Measurements from ENCODE around the gene PIP5K1B.
"Not testable (repeated sequence)": the region's sequence is repeated elsewhere in the genome, so short reads cannot be mapped to it uniquely, and the experiment has no call there.

Gene PIP5K1B

GRCh38 chr9:68964102-68964541 is 259.1 kb downstream of the PIP5K1B start:
- no peak for DNase-seq

DNA sequence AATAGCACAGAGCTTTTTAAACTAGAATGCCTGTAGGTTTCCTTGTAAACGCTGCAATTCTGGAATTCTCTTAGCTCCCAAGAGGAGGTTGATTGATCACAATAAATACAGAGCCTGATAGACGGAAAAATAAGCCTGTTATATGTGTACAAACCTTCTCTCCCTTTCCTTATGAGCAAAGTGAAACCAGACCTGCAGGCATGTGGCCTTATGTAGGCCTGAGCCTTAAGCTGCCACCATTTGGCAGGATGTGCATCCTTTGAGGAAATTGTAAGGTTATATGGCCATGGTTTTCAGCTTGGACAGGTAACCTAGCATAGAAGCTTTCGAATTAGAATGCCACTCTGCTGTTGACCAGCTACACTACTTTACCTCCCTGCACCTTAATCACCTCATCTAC is 259.7 kb downstream of the PIP5K1B start:
- no peak for DNase-seq

DNA sequence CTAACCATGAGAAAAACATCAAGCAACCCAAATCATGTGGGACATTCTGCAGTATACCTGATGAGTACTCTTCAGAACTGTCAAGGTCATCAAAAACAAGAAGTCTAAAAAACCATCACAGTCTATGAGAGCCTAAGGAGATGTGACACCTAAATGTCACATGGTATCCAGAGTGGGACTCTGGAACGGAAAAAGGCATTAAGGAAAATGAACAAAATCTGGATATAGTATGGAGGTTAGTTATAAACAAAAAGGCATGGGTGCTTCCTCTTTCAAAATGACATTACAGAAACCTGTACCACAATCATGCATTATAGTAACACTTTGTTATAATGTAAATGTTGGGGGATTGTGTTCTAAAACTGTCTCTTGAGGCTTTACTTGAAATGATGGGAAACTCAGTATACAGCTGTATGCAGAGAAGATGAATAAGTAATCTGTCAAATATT is 261.5 kb downstream of the PIP5K1B start:
- no peak for DNase-seq

DNA sequence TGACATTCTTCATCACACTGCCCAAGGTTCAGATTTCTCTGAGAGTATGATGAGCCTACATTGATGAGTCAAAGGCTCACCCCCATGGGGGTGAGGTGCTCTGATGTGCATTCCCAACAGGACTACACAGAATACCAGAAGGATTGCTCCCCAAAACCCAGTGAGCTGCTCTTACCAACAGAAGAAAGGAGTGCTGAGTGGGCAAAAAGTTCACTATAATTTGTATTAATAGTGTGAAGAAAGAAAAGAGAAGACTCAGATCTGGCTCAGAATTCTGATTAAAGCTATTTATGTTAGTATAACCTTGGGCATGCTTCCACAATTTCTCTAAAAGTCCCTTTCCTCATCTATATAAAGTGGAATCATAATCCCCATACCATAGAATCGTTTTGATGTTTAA is 262.8 kb downstream of the PIP5K1B start:
- no peak for DNase-seq

- no peak for DNase-seq
Measured at GRCh38 chr9:68969538-68969937, 264.5 kb downstream of the PIP5K1B start.

DNA sequence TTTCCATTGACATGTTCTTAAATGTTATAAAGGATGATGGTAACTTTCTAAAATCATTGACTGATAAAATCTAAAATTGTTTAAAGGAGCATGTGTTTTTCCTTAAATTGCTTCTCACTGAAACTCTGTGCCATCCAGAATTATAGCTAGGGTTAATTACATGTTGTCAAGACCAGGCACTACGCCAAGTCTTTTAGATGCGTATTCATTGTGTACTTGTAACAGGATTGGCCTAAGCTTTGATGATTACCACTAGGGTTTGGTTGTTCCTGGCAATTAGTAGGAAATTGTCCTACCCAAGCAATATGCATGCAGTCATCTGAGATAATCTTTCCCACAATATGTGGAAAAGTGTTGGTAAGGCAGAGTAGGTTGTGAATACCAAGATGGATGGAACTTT is 265.1 kb downstream of the PIP5K1B start:
- DNase-seq: no peak

- DNase-seq: no peak
Measured at GRCh38 chr9:68973619-68974018, 268.6 kb downstream of the PIP5K1B start.

DNA sequence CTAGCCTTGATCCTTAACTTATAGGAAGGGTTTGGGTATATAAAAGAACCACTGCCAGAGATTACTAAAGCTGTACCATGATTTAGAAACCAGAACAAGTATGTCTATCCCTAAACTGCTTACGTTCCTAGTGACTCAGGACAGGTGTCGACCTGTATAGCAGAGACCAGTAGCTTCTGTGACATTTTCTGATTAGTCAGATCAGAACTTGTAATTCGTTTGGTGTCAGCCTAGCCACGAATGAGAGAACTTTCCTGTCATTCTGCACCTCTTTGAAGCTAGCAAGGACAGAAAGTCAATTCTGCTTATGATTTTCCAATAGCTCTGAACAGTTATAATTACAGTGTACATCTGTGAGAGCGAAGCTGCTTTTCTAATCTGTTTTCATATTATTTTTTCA is 269.4 kb downstream of the PIP5K1B start:
- DNase-seq: no peak

DNA sequence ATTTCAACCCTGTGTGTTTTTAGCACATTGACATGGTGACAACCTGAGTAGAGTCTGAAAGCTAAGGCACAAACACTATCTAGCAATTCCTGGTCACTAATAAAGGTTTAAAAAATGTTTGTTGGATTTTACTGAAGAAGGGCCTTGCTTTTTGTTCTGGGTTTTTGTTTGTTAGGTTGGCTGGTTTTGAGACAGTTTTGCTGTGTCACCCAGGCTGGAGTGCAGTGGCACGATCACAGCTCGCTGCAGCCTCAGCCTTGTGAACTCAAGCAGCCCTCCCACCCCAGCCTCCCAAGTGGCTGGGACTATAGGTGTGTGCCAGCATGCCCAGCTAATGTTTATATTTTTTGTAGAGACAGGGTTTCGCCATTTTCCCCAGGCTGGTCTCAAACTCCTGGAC is 269.9 kb downstream of the PIP5K1B start:
- peak in 1 of 3 donors; percentile 21 for DNase-seq

DNA sequence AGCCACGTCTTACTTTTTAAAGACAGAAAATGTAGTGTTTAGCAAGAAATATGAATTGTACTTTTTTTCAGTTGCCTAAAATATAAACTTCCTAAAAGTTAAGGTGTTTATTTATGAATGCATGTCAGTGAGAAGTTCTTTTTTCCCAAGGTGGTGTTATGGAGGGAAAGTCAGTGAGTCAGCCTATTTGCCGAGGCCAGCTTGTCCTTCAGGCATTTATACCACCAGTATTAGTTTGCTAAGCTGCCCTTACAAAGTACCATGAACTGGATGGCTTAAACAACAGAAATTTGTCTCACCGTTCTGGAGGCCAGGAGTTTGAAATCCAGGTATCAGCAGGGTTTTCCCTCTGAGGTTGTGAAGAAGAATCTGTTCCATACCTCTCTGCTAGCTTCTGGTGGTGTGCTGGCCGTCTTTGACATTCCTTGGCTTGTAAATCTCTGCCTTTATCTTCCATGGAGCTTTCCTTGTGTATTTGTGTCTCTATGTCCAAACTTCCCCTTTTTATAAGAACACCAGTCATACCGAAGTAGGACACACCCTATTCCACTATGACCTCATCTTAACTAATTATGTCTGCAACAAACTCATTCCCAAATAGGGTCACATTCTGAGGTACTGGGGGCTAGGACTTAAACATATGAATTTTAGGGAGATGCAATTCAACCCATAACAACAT is 270.5 kb downstream of the PIP5K1B start:
- peak; percentile 50 to 77 (median 77) for DNase-seq

DNA sequence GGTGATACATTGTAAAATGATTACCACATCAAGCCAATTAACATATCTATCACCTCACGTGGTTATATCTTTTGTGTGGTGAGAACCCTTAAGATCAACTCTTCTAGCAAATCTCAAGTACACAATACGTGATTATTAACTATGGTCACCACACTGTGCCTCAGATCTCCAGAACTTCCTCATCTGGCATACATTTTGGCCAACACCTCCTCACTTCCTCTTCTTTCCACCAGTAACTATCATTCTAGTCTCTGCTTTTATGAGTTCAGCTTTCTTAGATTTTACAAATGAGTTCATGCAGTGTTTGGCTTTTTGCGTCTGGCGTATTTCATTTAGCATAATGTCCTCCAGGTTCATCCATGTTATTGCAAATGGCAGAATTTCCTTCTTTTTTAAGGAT is 273.0 kb downstream of the PIP5K1B start:
- DNase-seq: peak; percentile 61 to 80 (median 77)

GRCh38 chr9:68978501-68978900 is 273.5 kb downstream of the PIP5K1B start:
- DNase-seq: no peak

DNA sequence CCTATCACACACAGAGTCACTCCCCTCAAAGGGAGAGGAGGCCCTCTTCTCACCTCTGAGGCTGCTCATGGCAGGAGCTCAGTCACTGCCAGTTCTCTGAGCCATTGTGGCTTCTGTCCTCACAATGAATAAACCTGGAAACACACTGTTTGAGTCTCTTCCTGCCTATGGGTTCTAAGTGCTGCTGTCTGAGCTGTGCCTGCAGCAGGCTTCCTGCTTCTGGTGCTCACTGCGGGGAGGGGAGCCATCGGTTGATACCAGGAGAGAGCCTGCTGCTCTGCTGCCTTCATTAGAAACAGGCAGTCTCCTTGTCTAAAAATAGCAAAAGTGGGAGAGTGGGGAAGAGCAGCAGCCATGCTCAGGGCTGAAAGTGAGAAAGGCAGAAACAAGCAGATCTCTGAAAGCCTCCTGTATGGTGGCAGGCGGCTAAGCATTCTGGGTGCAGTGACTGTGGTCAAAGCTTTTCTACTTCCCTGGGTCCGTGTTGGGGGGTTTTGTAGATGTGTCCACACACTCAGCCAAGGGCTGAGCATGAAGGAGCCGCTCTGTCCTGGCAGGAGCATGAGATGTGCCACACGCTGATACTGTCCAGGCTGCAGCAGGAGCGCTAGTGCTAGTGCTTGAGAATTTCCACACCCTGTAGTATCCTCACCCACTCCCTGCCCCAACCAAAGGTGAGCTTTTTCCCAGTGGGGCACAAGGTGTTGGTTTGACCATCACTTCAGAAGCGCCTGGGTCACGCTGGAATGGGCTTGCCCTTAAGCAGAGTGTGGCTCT is 274.7 kb downstream of the PIP5K1B start:
- DNase-seq: no peak

- peak; percentile 34 to 40 (median 37) for DNase-seq
Measured at GRCh38 chr9:68980341-68980914, 275.4 kb downstream of the PIP5K1B start.

GRCh38 chr9:68981789-68982188 is 276.7 kb downstream of the PIP5K1B start:
- DNase-seq: no peak

GRCh38 chr9:68983008-68983411 is 278.0 kb downstream of the PIP5K1B start:
- DNase-seq: no peak

- DNase-seq: no peak
Measured at GRCh38 chr9:68983522-68984424, 278.7 kb downstream of the PIP5K1B start.

- not testable (repeated sequence) for DNase-seq
Measured at GRCh38 chr9:68986949-68987348, 281.9 kb downstream of the PIP5K1B start.

DNA sequence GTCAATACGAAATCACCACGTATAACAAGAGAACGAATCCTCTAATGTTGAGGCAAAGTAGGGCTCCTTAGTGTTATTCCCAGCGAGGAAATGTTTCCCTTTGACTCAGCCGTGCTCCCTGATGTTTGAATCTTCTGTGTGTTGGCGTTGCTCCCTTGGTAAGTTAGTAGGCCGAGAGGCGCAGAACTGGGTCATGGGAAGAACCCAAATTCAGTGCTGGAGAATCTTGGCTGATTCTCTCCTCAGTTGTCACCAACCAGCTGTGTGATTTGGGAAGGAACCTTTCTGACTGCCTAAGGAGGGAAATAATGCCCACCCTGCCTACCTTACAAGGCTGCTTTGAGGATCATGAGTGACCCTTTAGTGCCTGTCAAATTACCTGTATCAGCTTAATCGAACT is 286.4 kb downstream of the PIP5K1B start:
- no peak for DNase-seq

- DNase-seq: peak in 2 of 3 donors; percentile 30 to 33
Measured at GRCh38 chr9:68995776-68996175, 290.7 kb downstream of the PIP5K1B start.

DNA sequence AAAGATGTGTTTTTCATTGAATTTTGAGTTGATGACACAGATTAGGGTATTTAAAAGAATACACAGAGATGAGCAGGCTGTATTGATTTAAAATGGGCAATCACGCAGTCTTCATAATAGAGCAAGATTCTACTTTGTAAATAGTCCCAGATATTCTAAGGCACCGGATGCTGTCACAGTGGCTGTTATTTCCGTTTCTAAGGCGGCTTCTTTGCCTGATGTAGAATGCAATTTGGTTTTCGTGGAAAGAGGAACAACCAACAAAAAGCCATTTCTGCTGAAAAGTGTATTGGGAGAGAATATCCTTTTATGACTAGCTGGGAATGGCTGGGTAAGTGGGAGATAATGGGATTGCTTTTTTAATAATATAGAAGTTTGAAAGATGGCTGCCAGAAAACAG is 291.4 kb downstream of the PIP5K1B start:
- peak; percentile 40 to 50 (median 48) for DNase-seq

GRCh38 chr9:68997666-68998065 is 292.6 kb downstream of the PIP5K1B start:
- no peak for DNase-seq

GRCh38 chr9:68998385-68998784 is 293.3 kb downstream of the PIP5K1B start:
- no peak for DNase-seq

Data from suppressor macrophage treated with lipopolysaccharide for 1 hour (primary cell).